ENCODE results near the gene HIPK2.

Gene HIPK2

DNA sequence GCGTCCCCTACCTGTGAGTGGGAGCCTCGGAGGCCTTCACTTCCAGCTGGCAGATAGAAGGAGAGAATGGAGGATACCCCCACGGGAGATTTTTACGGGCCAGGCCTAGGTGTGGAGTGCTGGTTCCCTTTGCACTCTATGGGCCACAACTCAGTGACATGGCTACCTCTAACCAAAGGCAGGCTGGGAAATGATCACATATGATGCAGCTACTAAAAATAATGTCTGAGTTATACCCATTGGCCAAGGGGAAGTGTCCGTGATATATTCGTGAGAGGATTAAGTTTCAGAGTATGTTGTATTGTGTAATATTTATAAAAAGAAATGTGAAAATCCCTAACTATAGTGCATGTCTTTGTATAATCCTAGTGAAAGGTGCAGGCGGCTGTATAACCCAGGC, 13.5 kb upstream of the HIPK2 start:
- H2AFZ ChIP-seq: no peak overlapping the region
- no peaks in the 10 kb centered on the region for H3K79me2 ChIP-seq
- no peak overlapping the region for H3K27ac ChIP-seq
- no peaks in the 10 kb centered on the region for H3K4me1 ChIP-seq
- H3K4me2 ChIP-seq (ENCODE audit: low read length): no peak overlapping the region
- no peak overlapping the region for H3K9ac ChIP-seq
- no peak overlapping the region for H3K4me3 ChIP-seq (ENCODE audit: low read depth, low read length)
- H3K36me3 ChIP-seq (ENCODE audit: control insufficient read depth, insufficient read depth, low read length): no peaks in the 10 kb centered on the region
- H3K9me3 ChIP-seq (ENCODE audit: control insufficient read depth, low read length): no peaks in the 10 kb centered on the region
- no peaks in the 10 kb centered on the region for H3K27me3 ChIP-seq (ENCODE audit: control insufficient read depth, insufficient read depth, low read length)
- TF ChIP-seq CTCF (IDR thresholded peaks at IDR 0.05): no peak

- H3K9me3 ChIP-seq (ENCODE audit: control insufficient read depth, low read length): no peaks in the 10 kb centered on the region
- H3K4me2 ChIP-seq (ENCODE audit: low read length): no peak overlapping the region
- no peak overlapping the region for H3K4me3 ChIP-seq (ENCODE audit: low read depth, low read length)
- no peaks in the 10 kb centered on the region for H3K36me3 ChIP-seq (ENCODE audit: control insufficient read depth, insufficient read depth, low read length)
- H3K27me3 ChIP-seq (ENCODE audit: control insufficient read depth, insufficient read depth, low read length): no peaks in the 10 kb centered on the region
- no peak overlapping the region for H3K27ac ChIP-seq
- H3K9ac ChIP-seq: no peak overlapping the region
- TF ChIP-seq CTCF (IDR thresholded peaks at IDR 0.05): no peak
- H3K4me1 ChIP-seq: no peaks in the 10 kb centered on the region
- no peaks in the 10 kb centered on the region for H3K79me2 ChIP-seq
- no peak overlapping the region for H2AFZ ChIP-seq
Observed at GRCh38 chr7:139784648-139785047, 6.8 kb upstream of the HIPK2 start.

GRCh38 chr7:139783647-139784385, 6.0 kb upstream of the HIPK2 start:
- no peak for TF ChIP-seq CTCF (IDR thresholded peaks at IDR 0.05)
- Histone ChIP-seq H2AFZ (no peak overlapping the region), H3K9me3 (ENCODE audit: control insufficient read depth, low read length) (no peaks in the 10 kb centered on the region), H3K4me2 (ENCODE audit: low read length) (no peak overlapping the region), H3K36me3 (ENCODE audit: control insufficient read depth, insufficient read depth, low read length) (no peaks in the 10 kb centered on the region), H3K27ac (no peak overlapping the region), H3K27me3 (ENCODE audit: control insufficient read depth, insufficient read depth, low read length) (no peaks in the 10 kb centered on the region), H3K79me2 (no peaks in the 10 kb centered on the region), H3K4me3 (ENCODE audit: low read depth, low read length) (no peak overlapping the region), H3K9ac (no peak overlapping the region), H3K4me1 (no peaks in the 10 kb centered on the region)

- no peak overlapping the region for H3K9ac ChIP-seq
Observed at GRCh38 chr7:139782932-139783331, 5.1 kb upstream of the HIPK2 start.

More at GRCh38 chr7:139782932-139783331, 5.1 kb upstream of the HIPK2 start:
- Histone ChIP-seq H3K79me2 (peaks cover 3% of the 10 kb centered on the region), H3K36me3 (ENCODE audit: control insufficient read depth, insufficient read depth, low read length) (no peaks in the 10 kb centered on the region), H3K4me3 (ENCODE audit: low read depth, low read length) (no peak overlapping the region), H3K27ac (no peak overlapping the region), H2AFZ (no peak overlapping the region), H3K9me3 (ENCODE audit: control insufficient read depth, low read length) (no peaks in the 10 kb centered on the region), H3K4me2 (ENCODE audit: low read length) (no peak overlapping the region), H3K27me3 (ENCODE audit: control insufficient read depth, insufficient read depth, low read length) (no peaks in the 10 kb centered on the region), H3K4me1 (no peaks in the 10 kb centered on the region)
- no peak for TF ChIP-seq CTCF (IDR thresholded peaks at IDR 0.05)
